ENCODE data around the gene ZNF547. TPM values are rescaled to one million over a fixed set of nuclear protein-coding genes. Genes with fewer than 3 reads are reported as not detected.

Gene ZNF547
- total RNA-seq, 1 experiment from 2014 or later = 6.5 TPM

- Histone ChIP-seq H3K9ac (ENCODE audit: low read length) (no peak overlapping the region), H3K27me3 (ENCODE audit: low read length) (no peaks in the 10 kb centered on the region), H3K4me2 (ENCODE audit: low read depth, low read length, poor library complexity, severe bottlenecking) (no peak overlapping the region), H3K27ac (ENCODE audit: low read length) (no peak overlapping the region), H4K20me1 (ENCODE audit: insufficient read depth, low read depth, low read length) (no peaks in the 10 kb centered on the region), H3K4me1 (ENCODE audit: low read length) (no peaks in the 10 kb centered on the region), H3K9me3 (ENCODE audit: low read length) (no peaks in the 10 kb centered on the region), H3K79me2 (ENCODE audit: low read length) (peaks cover 45% of the 10 kb centered on the region), H3K9me2 (replicated peaks; ENCODE audit: insufficient read depth, low read length) (no peaks in the 10 kb centered on the region), H2AFZ (ENCODE audit: low read length) (no peak overlapping the region), H3K36me3 (ENCODE audit: insufficient read depth, low read length) (peaks cover 69% of the 10 kb centered on the region), H3K4me3 (ENCODE audit: low read length) (no peak overlapping the region)
- DNase-seq = no peak
Measured at GRCh38 chr19:57327993-57328392, 35.4 kb upstream of the ZNF547 start.

DNA sequence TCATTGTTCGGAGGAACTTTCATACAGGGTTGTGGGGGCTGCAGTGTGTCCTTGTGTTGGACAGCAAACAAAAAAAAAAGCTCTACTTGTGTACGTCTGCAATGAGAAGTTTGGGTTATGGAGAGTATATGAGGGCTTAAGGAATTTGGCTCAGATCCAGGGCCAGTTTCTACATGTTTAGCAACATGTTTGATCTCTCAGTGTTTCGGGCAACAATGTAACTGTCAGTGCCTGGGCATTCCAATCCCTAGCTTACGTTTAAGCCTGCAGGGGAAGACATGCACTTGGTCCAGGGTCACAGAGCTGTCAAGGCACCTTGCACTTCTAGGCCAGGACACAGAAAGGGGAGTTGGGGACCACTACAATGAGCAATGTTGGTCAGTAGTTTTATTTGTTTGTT, 29.2 kb upstream of the ZNF547 start:
- Histone ChIP-seq H3K4me3 (ENCODE audit: low read length) (no peak overlapping the region), H4K20me1 (ENCODE audit: insufficient read depth, low read depth, low read length) (no peaks in the 10 kb centered on the region), H3K4me1 (ENCODE audit: low read length) (no peaks in the 10 kb centered on the region), H3K9me3 (ENCODE audit: low read length) (no peaks in the 10 kb centered on the region), H3K9ac (ENCODE audit: low read length) (no peak overlapping the region), H3K27me3 (ENCODE audit: low read length) (no peaks in the 10 kb centered on the region), H3K36me3 (ENCODE audit: insufficient read depth, low read length) (peaks cover 14% of the 10 kb centered on the region; the same call in 1 of the 2 replicates), H3K79me2 (ENCODE audit: low read length) (peaks cover under 1% of the 10 kb centered on the region; the same call in 1 of the 2 replicates), H2AFZ (ENCODE audit: low read length) (no peak overlapping the region), H3K9me2 (replicated peaks; ENCODE audit: insufficient read depth, low read length) (no peaks in the 10 kb centered on the region), H3K4me2 (ENCODE audit: low read depth, low read length, poor library complexity, severe bottlenecking) (no peak overlapping the region), H3K27ac (ENCODE audit: low read length) (no peak overlapping the region)
- no peak for DNase-seq

DNA sequence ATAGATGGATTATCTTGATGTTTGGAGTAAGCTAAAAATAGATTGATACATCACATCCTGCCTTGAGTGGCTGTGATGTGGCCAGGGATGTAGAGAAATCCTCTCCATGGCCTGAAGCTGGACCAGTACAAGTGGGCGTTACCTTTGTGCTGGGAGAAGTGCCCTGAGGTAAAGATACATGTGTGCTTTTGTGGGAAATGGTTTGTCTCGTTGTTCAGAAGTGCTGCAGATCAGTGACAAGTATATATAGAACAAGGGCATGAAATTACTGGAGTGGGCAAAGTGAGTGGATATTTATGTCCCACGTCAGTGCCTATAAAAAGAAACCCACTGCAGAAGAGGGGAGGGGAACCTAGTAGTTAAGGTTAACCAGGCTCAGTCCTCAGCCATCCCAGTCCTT, 24.5 kb upstream of the ZNF547 start:
- H3K27ac ChIP-seq (ENCODE audit: low read length) = no peak overlapping the region
- no peaks in the 10 kb centered on the region for H3K4me1 ChIP-seq (ENCODE audit: low read length)

GRCh38 chr19:57342582-57342981, 20.8 kb upstream of the ZNF547 start:
- Histone ChIP-seq H3K36me3 (ENCODE audit: insufficient read depth, low read length) (no peaks in the 10 kb centered on the region), H3K79me2 (ENCODE audit: low read length) (no peaks in the 10 kb centered on the region), H4K20me1 (ENCODE audit: insufficient read depth, low read depth, low read length) (no peaks in the 10 kb centered on the region), H3K4me3 (ENCODE audit: low read length) (no peak overlapping the region), H3K9me2 (replicated peaks; ENCODE audit: insufficient read depth, low read length) (no peaks in the 10 kb centered on the region), H3K9ac (ENCODE audit: low read length) (no peak overlapping the region), H3K27me3 (ENCODE audit: low read length) (no peaks in the 10 kb centered on the region), H3K9me3 (ENCODE audit: low read length) (no peaks in the 10 kb centered on the region), H3K4me2 (ENCODE audit: low read depth, low read length, poor library complexity, severe bottlenecking) (no peak overlapping the region), H3K4me1 (ENCODE audit: low read length) (no peaks in the 10 kb centered on the region), H2AFZ (ENCODE audit: low read length) (no peak overlapping the region), H3K27ac (ENCODE audit: low read length) (no peak overlapping the region)
- no peak for DNase-seq

More for the DNA sequence above, 24.5 kb upstream of the ZNF547 start:
- H3K27me3 ChIP-seq (ENCODE audit: low read length) = no peaks in the 10 kb centered on the region
- no peak overlapping the region for H3K9ac ChIP-seq (ENCODE audit: low read length)
- H4K20me1 ChIP-seq (ENCODE audit: insufficient read depth, low read depth, low read length) = no peaks in the 10 kb centered on the region
- no peaks in the 10 kb centered on the region for H3K79me2 ChIP-seq (ENCODE audit: low read length)
- H3K4me2 ChIP-seq (ENCODE audit: low read depth, low read length, poor library complexity, severe bottlenecking) = no peak overlapping the region
- H3K36me3 ChIP-seq (ENCODE audit: insufficient read depth, low read length) = no peaks in the 10 kb centered on the region
- no peaks in the 10 kb centered on the region for H3K9me2 ChIP-seq (replicated peaks; ENCODE audit: insufficient read depth, low read length)
- H3K9me3 ChIP-seq (ENCODE audit: low read length) = no peaks in the 10 kb centered on the region
- H3K4me3 ChIP-seq (ENCODE audit: low read length) = no peak overlapping the region
- no peak for DNase-seq
- H2AFZ ChIP-seq (ENCODE audit: low read length) = no peak overlapping the region

DNA sequence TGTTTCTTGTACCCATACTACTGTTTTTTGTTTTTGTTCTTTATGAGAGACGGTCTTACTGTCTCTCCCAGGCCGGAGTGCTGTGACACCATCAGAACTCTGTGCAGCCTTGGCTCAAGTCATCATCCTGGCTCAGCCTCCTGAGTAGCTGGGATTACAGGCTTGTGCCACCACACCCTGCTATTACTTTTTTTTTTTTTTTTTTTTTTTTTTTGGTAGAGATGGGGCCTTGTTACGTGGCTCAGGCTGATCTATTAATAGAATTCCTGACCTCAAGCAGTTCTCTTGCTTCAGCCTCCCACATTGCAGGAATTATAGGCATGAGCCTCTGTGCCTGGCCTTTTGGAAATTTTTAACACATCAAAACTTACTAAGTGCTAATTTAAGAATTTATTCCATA, 15.2 kb upstream of the ZNF547 start:
- Histone ChIP-seq H3K4me2 (ENCODE audit: low read depth, low read length, poor library complexity, severe bottlenecking) (no peak overlapping the region), H3K9me2 (replicated peaks; ENCODE audit: insufficient read depth, low read length) (no peaks in the 10 kb centered on the region), H3K27ac (ENCODE audit: low read length) (no peak overlapping the region), H3K27me3 (ENCODE audit: low read length) (no peaks in the 10 kb centered on the region), H3K4me1 (ENCODE audit: low read length) (peaks cover 20% of the 10 kb centered on the region), H2AFZ (ENCODE audit: low read length) (no peak overlapping the region), H4K20me1 (ENCODE audit: insufficient read depth, low read depth, low read length) (no peaks in the 10 kb centered on the region), H3K4me3 (ENCODE audit: low read length) (no peak overlapping the region), H3K79me2 (ENCODE audit: low read length) (peaks cover 21% of the 10 kb centered on the region), H3K9me3 (ENCODE audit: low read length) (no peaks in the 10 kb centered on the region; the same call in 1 of the 2 replicates), H3K36me3 (ENCODE audit: insufficient read depth, low read length) (peaks cover 7% of the 10 kb centered on the region), H3K9ac (ENCODE audit: low read length) (no peak overlapping the region)
- DNase-seq = no peak

DNA sequence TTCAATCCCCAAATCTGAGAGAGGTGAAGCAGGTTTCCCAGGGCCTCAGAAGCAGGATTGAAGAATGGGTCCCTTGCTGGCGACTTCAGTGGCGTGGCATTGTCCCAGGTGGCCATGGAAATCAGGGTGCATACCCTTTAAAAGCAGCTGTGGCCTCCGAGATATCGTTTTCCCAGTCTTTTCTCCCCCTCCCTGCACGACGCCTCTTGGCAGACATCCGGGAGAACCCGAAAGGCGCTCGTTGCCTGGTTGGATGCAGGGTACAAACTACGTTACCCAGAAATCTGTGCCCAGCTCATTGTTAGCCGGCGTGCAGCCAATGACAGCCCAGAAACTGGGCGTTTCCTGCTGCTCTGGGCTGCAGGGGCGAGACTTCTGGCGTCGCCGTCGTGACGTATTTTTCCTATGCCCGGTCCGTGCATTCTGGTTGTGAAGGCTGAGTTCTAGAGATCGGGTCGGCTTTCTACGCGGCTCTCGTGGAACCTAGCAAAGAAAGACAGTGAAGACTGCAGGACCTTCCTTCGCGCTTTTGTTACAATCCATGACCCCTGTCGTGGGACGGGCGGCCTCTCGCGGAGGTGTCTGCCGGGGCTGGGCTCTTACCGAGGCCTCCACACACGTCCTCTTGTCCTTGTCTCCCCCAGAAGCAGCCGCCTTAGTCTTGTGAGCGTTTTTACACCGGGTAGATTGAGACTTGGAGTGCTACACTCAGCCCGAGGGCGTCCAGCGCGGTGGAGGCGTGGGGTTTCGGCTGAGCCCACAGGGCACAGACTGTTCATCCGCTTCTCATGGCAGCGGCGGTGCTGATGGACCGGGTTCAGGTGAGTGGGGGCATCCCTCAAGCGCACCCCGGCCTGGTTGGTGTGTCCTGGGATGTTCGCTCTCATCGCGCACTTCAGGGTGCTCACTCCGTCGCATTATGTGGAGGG, 12.2 kb upstream of the ZNF547 start, which contains the start of gene ZNF304:
TSS of gene ZNF304 (plus strand) at position 395 of the 929 bp plus-strand sequence. CDS start at position 789, 394 bp downstream.
- Histone ChIP-seq H3K27me3 (ENCODE audit: low read length) (no peaks in the 10 kb centered on the region), H3K4me3 (ENCODE audit: low read length) (peak within 1 kb of the TSS; percentile 85), H3K36me3 (ENCODE audit: insufficient read depth, low read length) (peaks cover 37% of the 10 kb centered on the region), H3K27ac (ENCODE audit: low read length) (no peak within 1 kb of the TSS), H3K9me3 (ENCODE audit: low read length) (peaks cover 11% of the 10 kb centered on the region; the same call in 1 of the 2 replicates), H3K4me2 (ENCODE audit: low read depth, low read length, poor library complexity, severe bottlenecking) (peak within 1 kb of the TSS; percentile 77), H3K9ac (ENCODE audit: low read length) (peak within 1 kb of the TSS; percentile 79), H3K9me2 (replicated peaks; ENCODE audit: insufficient read depth, low read length) (no peaks in the 10 kb centered on the region), H2AFZ (ENCODE audit: low read length) (peak within 1 kb of the TSS; percentile 89), H3K79me2 (ENCODE audit: low read length) (peaks cover 42% of the 10 kb centered on the region), H4K20me1 (ENCODE audit: insufficient read depth, low read depth, low read length) (no peaks in the 10 kb centered on the region), H3K4me1 (ENCODE audit: low read length) (peaks cover 20% of the 10 kb centered on the region)
- peak; percentile 99 for DNase-seq

DNA sequence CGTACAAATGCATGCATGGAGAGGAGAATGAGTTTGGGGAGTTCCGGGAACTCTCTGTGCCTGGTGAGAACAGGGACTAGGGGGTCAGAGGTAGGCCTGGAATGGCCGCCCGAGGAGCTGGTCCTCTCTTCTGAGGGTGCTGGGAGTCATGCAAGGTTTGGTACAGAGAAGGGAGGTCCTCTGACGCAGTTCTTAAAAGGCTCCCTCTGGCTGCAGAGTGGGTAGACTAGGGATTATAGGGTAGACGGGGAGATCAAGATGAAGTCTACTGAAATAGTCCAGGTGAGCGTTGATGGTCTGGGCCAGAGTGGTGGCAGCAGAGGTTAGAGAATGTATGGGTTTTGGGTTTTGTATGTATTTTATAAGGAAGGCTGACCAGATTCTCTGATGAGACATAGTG, 11.5 kb upstream of the ZNF547 start:
- peaks cover 17% of the 10 kb centered on the region for H3K9me3 ChIP-seq (ENCODE audit: low read length)
- peaks cover 44% of the 10 kb centered on the region for H3K36me3 ChIP-seq (ENCODE audit: insufficient read depth, low read length)
- peak overlapping the region; percentile 79 for H3K9ac ChIP-seq (ENCODE audit: low read length)
- H3K27me3 ChIP-seq (ENCODE audit: low read length) = no peaks in the 10 kb centered on the region
- H3K9me2 ChIP-seq (replicated peaks; ENCODE audit: insufficient read depth, low read length) = no peaks in the 10 kb centered on the region
- H2AFZ ChIP-seq (ENCODE audit: low read length) = no peak overlapping the region
- peak overlapping the region; percentile 77 for H3K4me2 ChIP-seq (ENCODE audit: low read depth, low read length, poor library complexity, severe bottlenecking)
- H3K4me3 ChIP-seq (ENCODE audit: low read length) = peak overlapping the region; percentile 85
- H3K27ac ChIP-seq (ENCODE audit: low read length) = no peak overlapping the region
- no peak for DNase-seq
- H3K4me1 ChIP-seq (ENCODE audit: low read length) = peaks cover 20% of the 10 kb centered on the region
- no peaks in the 10 kb centered on the region for H4K20me1 ChIP-seq (ENCODE audit: insufficient read depth, low read depth, low read length)
- peaks cover 42% of the 10 kb centered on the region for H3K79me2 ChIP-seq (ENCODE audit: low read length)

DNA sequence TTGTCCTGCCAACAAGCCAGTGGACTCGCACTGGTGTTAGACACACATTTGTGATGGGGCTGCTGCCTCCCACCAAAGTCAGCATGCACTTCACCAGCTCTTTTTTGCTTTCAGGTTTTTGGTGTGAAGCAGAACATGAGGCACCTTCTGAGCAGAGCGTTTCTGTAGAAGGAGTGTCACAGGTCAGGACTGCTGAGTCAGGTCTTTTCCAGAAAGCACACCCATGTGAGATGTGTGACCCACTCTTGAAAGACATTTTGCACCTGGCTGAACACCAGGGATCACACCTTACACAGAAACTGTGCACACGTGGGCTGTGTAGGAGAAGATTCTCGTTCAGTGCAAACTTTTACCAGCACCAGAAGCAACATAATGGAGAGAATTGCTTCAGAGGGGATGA, 7.4 kb upstream of the ZNF547 start:
- H3K4me3 ChIP-seq (ENCODE audit: low read length) = no peak overlapping the region
- no peak overlapping the region for H3K27ac ChIP-seq (ENCODE audit: low read length)
- H3K9me3 ChIP-seq (ENCODE audit: low read length) = peaks cover 27% of the 10 kb centered on the region
- peaks cover 45% of the 10 kb centered on the region for H3K79me2 ChIP-seq (ENCODE audit: low read length)
- DNase-seq = no peak
- peaks cover 13% of the 10 kb centered on the region for H3K4me1 ChIP-seq (ENCODE audit: low read length)
- H4K20me1 ChIP-seq (ENCODE audit: insufficient read depth, low read depth, low read length) = no peaks in the 10 kb centered on the region
- no peak overlapping the region for H3K4me2 ChIP-seq (ENCODE audit: low read depth, low read length, poor library complexity, severe bottlenecking)
- H2AFZ ChIP-seq (ENCODE audit: low read length) = no peak overlapping the region
- H3K36me3 ChIP-seq (ENCODE audit: insufficient read depth, low read length) = peaks cover 69% of the 10 kb centered on the region
- H3K9ac ChIP-seq (ENCODE audit: low read length) = no peak overlapping the region
- no peaks in the 10 kb centered on the region for H3K27me3 ChIP-seq (ENCODE audit: low read length)
- no peaks in the 10 kb centered on the region for H3K9me2 ChIP-seq (replicated peaks; ENCODE audit: insufficient read depth, low read length)

All from Karpas-422 (cell line).